ENCODE results near the gene ATP1A1. TPM values are rescaled to one million over a fixed set of nuclear protein-coding genes. Genes with fewer than 3 reads are reported as not detected.

ATP1A1 gene
- total and polyA plus RNA-seq, 4 donors: 68.6 to 128 (median 82.6) TPM

DNA sequence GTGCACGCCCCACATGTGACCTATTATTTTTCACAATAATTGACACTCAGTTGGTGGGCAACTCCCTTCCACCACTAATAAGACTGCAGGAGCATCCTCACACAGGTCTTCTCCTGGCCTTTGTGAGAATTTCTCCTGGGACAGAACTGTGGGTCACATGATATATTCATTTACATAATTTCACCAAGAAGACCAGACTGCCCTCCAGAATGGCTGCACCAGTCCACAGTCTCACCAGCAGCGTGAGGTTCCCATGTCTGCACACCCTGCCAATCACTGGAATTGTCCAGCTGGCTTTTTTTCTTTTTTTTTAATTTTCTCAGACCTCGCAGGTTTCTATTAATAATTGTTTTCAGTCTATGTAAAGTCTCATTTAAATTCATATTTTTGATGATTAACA lies 41.3 kb downstream of the ATP1A1 start:
- TF ChIP-seq FOXA2 (IDR thresholded peaks at IDR 0.05) (no peak), RAD21 (IDR thresholded peaks at IDR 0.05) (no peak), FOXA1 (IDR thresholded peaks at IDR 0.05) (no peak), GABPA (IDR thresholded peaks at IDR 0.05 in 1 of 2, conservative IDR thresholded peaks at IDR 0.05 in 1 of 2) (no peak), YY1 (IDR thresholded peaks at IDR 0.05) (no peak), NR2F2 (IDR thresholded peaks at IDR 0.05) (no peak), RXRA (IDR thresholded peaks at IDR 0.05) (no peak)
- TF ChIP-seq, protein P1, sequence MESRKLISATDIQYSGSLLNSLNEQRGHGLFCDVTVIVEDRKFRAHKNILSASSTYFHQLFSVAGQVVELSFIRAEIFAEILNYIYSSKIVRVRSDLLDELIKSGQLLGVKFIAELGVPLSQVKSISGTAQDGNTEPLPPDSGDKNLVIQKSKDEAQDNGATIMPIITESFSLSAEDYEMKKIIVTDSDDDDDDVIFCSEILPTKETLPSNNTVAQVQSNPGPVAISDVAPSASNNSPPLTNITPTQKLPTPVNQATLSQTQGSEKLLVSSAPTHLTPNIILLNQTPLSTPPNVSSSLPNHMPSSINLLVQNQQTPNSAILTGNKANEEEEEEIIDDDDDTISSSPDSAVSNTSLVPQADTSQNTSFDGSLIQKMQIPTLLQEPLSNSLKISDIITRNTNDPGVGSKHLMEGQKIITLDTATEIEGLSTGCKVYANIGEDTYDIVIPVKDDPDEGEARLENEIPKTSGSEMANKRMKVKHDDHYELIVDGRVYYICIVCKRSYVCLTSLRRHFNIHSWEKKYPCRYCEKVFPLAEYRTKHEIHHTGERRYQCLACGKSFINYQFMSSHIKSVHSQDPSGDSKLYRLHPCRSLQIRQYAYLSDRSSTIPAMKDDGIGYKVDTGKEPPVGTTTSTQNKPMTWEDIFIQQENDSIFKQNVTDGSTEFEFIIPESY (IDR thresholded peaks at IDR 0.05): no peak
- TF ChIP-seq, protein P2, sequence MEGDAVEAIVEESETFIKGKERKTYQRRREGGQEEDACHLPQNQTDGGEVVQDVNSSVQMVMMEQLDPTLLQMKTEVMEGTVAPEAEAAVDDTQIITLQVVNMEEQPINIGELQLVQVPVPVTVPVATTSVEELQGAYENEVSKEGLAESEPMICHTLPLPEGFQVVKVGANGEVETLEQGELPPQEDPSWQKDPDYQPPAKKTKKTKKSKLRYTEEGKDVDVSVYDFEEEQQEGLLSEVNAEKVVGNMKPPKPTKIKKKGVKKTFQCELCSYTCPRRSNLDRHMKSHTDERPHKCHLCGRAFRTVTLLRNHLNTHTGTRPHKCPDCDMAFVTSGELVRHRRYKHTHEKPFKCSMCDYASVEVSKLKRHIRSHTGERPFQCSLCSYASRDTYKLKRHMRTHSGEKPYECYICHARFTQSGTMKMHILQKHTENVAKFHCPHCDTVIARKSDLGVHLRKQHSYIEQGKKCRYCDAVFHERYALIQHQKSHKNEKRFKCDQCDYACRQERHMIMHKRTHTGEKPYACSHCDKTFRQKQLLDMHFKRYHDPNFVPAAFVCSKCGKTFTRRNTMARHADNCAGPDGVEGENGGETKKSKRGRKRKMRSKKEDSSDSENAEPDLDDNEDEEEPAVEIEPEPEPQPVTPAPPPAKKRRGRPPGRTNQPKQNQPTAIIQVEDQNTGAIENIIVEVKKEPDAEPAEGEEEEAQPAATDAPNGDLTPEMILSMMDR (IDR thresholded peaks at IDR 0.05; ENCODE audit: low read depth, low read length, missing input control): no peak
- TF ChIP-seq, protein P3, sequence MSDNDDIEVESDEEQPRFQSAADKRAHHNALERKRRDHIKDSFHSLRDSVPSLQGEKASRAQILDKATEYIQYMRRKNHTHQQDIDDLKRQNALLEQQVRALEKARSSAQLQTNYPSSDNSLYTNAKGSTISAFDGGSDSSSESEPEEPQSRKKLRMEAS (IDR thresholded peaks at IDR 0.05): no peak
- Histone ChIP-seq H3K4me1 (ENCODE audit: control insufficient read depth in 4 of 4, insufficient read depth in 4 of 4, low read length in 3 of 4) (peaks cover 5 to 37% (median 19%) of the 10 kb centered on the region in 4 donors), H3K4me3 (ENCODE audit: low read depth in 1 of 3, low read length in 3 of 3) (no peak overlapping the region), H3K9ac (ENCODE audit: low read depth in 1 of 2, low read length in 2 of 2) (no peak overlapping the region), H3K27ac (ENCODE audit: low read depth in 1 of 2, low read length in 2 of 2) (no peak overlapping the region), H3K27me3 (ENCODE audit: control insufficient read depth in 4 of 4, insufficient read depth in 4 of 4, low read length in 3 of 4) (no peaks in the 10 kb centered on the region), H3K9me3 (ENCODE audit: control insufficient read depth in 4 of 4, low read length in 3 of 4) (no peaks in the 10 kb centered on the region), H3K36me3 (ENCODE audit: control insufficient read depth in 4 of 4, insufficient read depth in 3 of 4, low read depth in 1 of 4, low read length in 3 of 4) (no peaks in the 10 kb centered on the region)
- no peak for DNase-seq (ENCODE audit: low spot score)
- WGBS: 96% methylated on average over 3 of the region's 3 CpGs

DNA sequence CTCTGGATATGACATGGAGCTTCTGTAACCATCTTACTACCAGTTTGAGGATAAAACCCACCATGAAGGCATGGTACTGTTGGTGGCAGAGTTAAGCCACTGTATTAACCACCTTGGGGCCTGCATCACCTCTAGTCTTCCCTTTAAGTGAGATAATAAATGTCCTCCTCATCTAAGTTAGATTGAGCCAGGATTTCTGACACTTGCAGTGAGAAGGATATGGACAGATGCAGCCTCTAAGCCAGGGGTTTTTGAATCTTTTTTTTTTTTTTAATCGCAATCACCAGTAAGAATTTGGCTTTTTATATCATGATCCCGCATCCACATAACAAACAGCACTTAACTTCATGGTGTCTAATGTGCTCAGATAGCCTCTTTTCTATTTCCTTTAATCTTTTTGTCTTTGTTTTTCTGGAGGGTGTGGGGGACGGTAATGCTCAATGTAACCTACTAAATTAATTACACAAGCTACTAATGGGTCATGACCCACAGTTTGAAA lies 42.2 kb downstream of the ATP1A1 start:
- H3K36me3 ChIP-seq (ENCODE audit: control insufficient read depth in 4 of 4, insufficient read depth in 3 of 4, low read depth in 1 of 4, low read length in 3 of 4): no peaks in the 10 kb centered on the region
- DNase-seq (ENCODE audit: low spot score): no peak
- H3K4me1 ChIP-seq (ENCODE audit: control insufficient read depth in 4 of 4, insufficient read depth in 4 of 4, low read length in 3 of 4): peaks cover 5 to 34% (median 18%) of the 10 kb centered on the region in 4 donors
- no peaks in the 10 kb centered on the region for H3K27me3 ChIP-seq (ENCODE audit: control insufficient read depth in 4 of 4, insufficient read depth in 4 of 4, low read length in 3 of 4)
- H3K9ac ChIP-seq (ENCODE audit: low read depth in 1 of 2, low read length in 2 of 2): no peak overlapping the region
- TF ChIP-seq HNF4G (IDR thresholded peaks at IDR 0.05): no peak
- TF ChIP-seq, protein P1 (IDR thresholded peaks at IDR 0.05): no peak
- TF ChIP-seq FOXA2 (IDR thresholded peaks at IDR 0.05): no peak
- no peak overlapping the region for H3K27ac ChIP-seq (ENCODE audit: low read depth in 1 of 2, low read length in 2 of 2)
- 94% methylated on average over 3 of the region's 3 CpGs for WGBS
- H3K9me3 ChIP-seq (ENCODE audit: control insufficient read depth in 4 of 4, low read length in 3 of 4): no peaks in the 10 kb centered on the region
- no peak overlapping the region for H3K4me3 ChIP-seq (ENCODE audit: low read depth in 1 of 3, low read length in 3 of 3)
